OCI-LY1 (cell line): ENCODE results near the gene EDC3.
"Not testable (repeated sequence)": the region's sequence is repeated elsewhere in the genome, so short reads cannot be mapped to it uniquely, and the experiment has no call there.

Experiments
- H2AFZ ChIP-seq: fragments of 200-600 bp; sonication (generic), shearing (Covaris generic); 2 replicates; pipeline ENCODE4 v1.6.0; 2014; ENCODE audit warnings: antibody characterized with exemption, mild to moderate bottlenecking, low read length
- H3F3A ChIP-seq: fragments of 200-600 bp; sonication (generic), shearing (Covaris generic); 2 replicates; pipeline ENCODE4 v1.6.0; 2014; ENCODE audit warnings: mild to moderate bottlenecking, antibody characterized with exemption, low read length, moderate library complexity; ENCODE audit not compliant: insufficient read depth
- H3K27ac ChIP-seq: fragments of 200-600 bp; sonication (generic); 2 replicates; pipeline ENCODE4 v1.5.1; 2014; ENCODE audit warnings: low read length, mixed run types, mild to moderate bottlenecking, low read depth; ENCODE audit not compliant: poor library complexity, severe bottlenecking
- H3K27me3 ChIP-seq: fragments of 200-600 bp; sonication (generic); 2 replicates; pipeline ENCODE4 v1.6.0; 2014; ENCODE audit warnings: antibody characterized with exemption, mild to moderate bottlenecking, low read length, moderate library complexity; ENCODE audit not compliant: insufficient read depth
- H3K36me3 ChIP-seq: fragments of 200-600 bp; sonication (generic); 2 replicates; pipeline ENCODE4 v1.6.1; 2014; ENCODE audit warnings: mild to moderate bottlenecking, antibody characterized with exemption, low read length, moderate library complexity, mixed read lengths; ENCODE audit not compliant: insufficient read depth
- H3K4me1 ChIP-seq: fragments of 200-600 bp; sonication (generic); 2 replicates; pipeline ENCODE4 v1.5.1; 2014; ENCODE audit warnings: mild to moderate bottlenecking, low read length, moderate library complexity; ENCODE audit not compliant: insufficient read depth, severe bottlenecking
- H3K4me2 ChIP-seq: fragments of 200-600 bp; sonication (generic), shearing (Covaris generic); 2 replicates; pipeline ENCODE4 v1.6.1; 2014; ENCODE audit warnings: low read length
- H3K4me3 ChIP-seq: fragments of 200-600 bp; sonication (generic); 2 replicates; pipeline ENCODE4 v1.5.1; 2014; ENCODE audit warnings: low read length, low read depth, mild to moderate bottlenecking, mixed read lengths; ENCODE audit not compliant: poor library complexity, severe bottlenecking
- H3K79me2 ChIP-seq: fragments of 200-600 bp; shearing (Covaris generic); 2 replicates; pipeline ENCODE4 v1.6.1; 2016; ENCODE audit warnings: mixed run types, low read length, mixed read lengths; ENCODE audit not compliant: insufficient read depth
- H3K9ac ChIP-seq: fragments of 200-600 bp; sonication (generic), shearing (Covaris generic); 2 replicates; pipeline ENCODE4 v1.6.1; 2014; ENCODE audit warnings: mild to moderate bottlenecking, low read length, mixed read lengths
- H3K9me2 ChIP-seq: fragments of 200-600 bp; sonication (generic), shearing (Covaris generic); 2 replicates; pipeline ENCODE4 v1.6.1; 2014; ENCODE audit warnings: low read depth, mild to moderate bottlenecking, low read length, mixed read lengths
- H3K9me3 ChIP-seq: fragments of 200-600 bp; shearing (Covaris generic); 2 replicates; pipeline ENCODE4 v1.6.1; 2014; ENCODE audit warnings: low read length, mixed read lengths
- H4K20me1 ChIP-seq: fragments of 200-600 bp; sonication (generic), shearing (Covaris generic); 2 replicates; pipeline ENCODE4 v1.6.0; 2016; ENCODE audit warnings: mild to moderate bottlenecking, low read length; ENCODE audit not compliant: insufficient read depth
- EZH2 ChIP-seq: fragments of 200-600 bp; sonication (generic), shearing (Covaris generic); IDR thresholded peaks from 2 replicates; pipeline ENCODE4 v1.8.0; 2017; ENCODE audit warnings: borderline replicate concordance, mixed run types, mild to moderate bottlenecking, antibody characterized with exemption, low read length, moderate library complexity, mixed read lengths
- TF ChIP-seq, protein P1 (sequence below): fragments of 200-600 bp; sonication (generic), shearing (Covaris generic); IDR thresholded peaks from 2 replicates; pipeline ENCODE4 v1.5.1; 2017; ENCODE audit warnings: mild to moderate bottlenecking, antibody characterized with exemption, low read length, moderate library complexity, mixed read lengths

Gene EDC3

DNA sequence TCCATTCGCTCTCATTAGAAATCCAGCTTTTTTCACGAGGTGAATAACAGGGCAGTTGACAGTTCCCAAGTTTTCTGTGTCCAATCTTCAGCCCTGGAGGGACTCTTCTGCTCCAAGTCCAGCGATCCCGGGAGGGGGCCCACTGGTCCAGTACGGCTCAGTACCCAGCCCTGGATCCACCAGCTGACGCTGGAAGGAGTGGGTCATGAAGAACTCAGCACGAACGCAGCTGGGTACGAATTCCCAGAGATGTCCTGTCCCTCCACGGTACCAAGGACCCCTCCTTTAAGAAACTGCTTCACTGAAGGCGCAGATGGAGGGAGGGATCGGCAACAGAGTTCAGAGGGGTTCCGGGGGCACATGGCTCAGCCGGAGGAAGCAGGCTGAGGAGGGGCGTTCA, 96.7 kb downstream of the EDC3 start:
- Histone ChIP-seq H3F3A (no peaks in the 10 kb centered on the region), H3K79me2 (no peaks in the 10 kb centered on the region), H3K4me3 (peak overlapping the region; percentile 66), H3K4me2 (peak overlapping the region; percentile 85; the same call in 1 of the 2 replicates), H3K9me2 (no peaks in the 10 kb centered on the region), H3K9me3 (no peaks in the 10 kb centered on the region), H3K4me1 (peaks cover 13% of the 10 kb centered on the region), H3K36me3 (no peaks in the 10 kb centered on the region), H3K27ac (no peak overlapping the region), H3K27me3 (no peaks in the 10 kb centered on the region), H3K9ac (no peak overlapping the region), H4K20me1 (no peaks in the 10 kb centered on the region), H2AFZ (no peak overlapping the region)
- TF ChIP-seq, protein P1, sequence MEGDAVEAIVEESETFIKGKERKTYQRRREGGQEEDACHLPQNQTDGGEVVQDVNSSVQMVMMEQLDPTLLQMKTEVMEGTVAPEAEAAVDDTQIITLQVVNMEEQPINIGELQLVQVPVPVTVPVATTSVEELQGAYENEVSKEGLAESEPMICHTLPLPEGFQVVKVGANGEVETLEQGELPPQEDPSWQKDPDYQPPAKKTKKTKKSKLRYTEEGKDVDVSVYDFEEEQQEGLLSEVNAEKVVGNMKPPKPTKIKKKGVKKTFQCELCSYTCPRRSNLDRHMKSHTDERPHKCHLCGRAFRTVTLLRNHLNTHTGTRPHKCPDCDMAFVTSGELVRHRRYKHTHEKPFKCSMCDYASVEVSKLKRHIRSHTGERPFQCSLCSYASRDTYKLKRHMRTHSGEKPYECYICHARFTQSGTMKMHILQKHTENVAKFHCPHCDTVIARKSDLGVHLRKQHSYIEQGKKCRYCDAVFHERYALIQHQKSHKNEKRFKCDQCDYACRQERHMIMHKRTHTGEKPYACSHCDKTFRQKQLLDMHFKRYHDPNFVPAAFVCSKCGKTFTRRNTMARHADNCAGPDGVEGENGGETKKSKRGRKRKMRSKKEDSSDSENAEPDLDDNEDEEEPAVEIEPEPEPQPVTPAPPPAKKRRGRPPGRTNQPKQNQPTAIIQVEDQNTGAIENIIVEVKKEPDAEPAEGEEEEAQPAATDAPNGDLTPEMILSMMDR = no peak
- TF ChIP-seq EZH2 = no peak

DNA sequence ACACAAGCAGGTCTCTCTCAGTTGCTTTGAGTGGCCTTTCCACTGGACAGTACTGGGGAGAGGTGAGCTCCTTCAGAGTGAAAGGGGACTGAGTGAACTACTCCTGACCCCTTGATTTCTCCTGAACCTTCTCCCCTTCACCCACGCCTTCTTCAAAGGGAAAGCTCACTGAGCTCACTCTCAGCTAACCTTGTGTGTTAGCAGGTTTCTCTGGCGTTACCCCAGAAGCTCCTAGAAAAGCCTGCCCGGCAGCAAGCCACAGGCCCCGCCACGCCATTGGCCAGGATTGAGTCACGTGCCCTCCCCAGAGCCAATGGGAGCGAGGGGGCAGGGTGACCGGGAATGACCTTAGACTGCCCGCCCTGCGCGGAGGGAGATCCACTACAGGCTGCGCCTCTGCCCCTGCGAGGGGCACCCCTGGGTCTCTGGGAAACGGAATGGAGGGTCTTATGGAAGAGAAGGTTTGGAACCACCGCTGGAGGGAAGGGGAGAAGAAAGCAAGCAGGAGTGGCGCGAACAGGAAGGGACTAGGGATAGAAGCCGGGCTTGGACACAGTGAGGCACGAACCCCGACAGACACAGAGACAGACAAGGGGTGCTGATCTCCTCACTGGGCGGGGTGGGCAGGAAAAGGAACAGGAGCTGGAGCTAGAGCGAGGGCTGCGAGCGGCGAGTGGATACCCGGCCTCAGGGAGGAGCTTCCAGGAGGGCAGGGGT, 97.5 kb downstream of the EDC3 start:
- peaks cover 13% of the 10 kb centered on the region for H3K4me1 ChIP-seq
- H3K27ac ChIP-seq = no peak overlapping the region
- TF ChIP-seq EZH2 = no peak
- TF ChIP-seq, protein P1 = no peak
- H3K9ac ChIP-seq = peak overlapping the region; percentile 72
- no peaks in the 10 kb centered on the region for H3K79me2 ChIP-seq
- no peaks in the 10 kb centered on the region for H3K9me3 ChIP-seq
- peak overlapping the region; percentile 85 for H3K4me2 ChIP-seq
- H3K36me3 ChIP-seq = no peaks in the 10 kb centered on the region
- H4K20me1 ChIP-seq = no peaks in the 10 kb centered on the region
- peak overlapping the region; percentile 56; the same call in 1 of the 2 replicates for H2AFZ ChIP-seq
- no peaks in the 10 kb centered on the region for H3K9me2 ChIP-seq
- no peaks in the 10 kb centered on the region for H3K27me3 ChIP-seq
- H3F3A ChIP-seq = no peaks in the 10 kb centered on the region
- peak overlapping the region; percentile 66 for H3K4me3 ChIP-seq

DNA sequence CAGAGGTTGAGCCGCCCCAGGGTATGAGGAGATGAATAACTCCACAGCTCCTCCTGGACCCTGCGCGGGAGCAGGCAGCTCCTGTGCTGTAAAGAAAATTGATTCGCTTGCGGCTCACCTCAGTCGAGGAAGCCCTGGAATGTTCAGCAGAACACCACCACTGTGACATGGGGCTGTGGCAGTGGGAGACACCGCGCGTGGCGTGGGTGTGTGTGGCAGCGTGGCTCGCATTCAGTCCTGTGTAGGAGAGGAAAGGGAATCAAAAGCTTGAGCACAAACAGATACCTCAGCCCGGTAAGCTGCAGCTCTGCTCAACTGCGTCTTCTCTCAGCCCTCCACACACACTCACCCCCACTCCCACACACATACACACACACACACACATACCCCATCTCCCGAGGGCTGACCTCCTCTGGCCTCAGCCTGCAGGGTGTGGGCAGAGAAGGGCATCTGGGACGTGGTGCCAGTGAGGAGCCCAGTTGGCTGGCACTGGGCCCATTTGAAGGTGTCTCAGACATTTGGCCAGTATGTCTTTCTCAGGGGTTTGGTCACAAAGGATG, 98.6 kb downstream of the EDC3 start:
- H3K27me3 ChIP-seq, H3K27ac ChIP-seq, H3K9ac ChIP-seq, H4K20me1 ChIP-seq, H3K9me2 ChIP-seq, H3K36me3 ChIP-seq, H3K9me3 ChIP-seq, H3K4me3 ChIP-seq, H3K79me2 ChIP-seq, H3K4me2 ChIP-seq, H2AFZ ChIP-seq, H3F3A ChIP-seq: not testable (repeated sequence)
- peaks cover 13% of the 10 kb centered on the region for H3K4me1 ChIP-seq

DNA sequence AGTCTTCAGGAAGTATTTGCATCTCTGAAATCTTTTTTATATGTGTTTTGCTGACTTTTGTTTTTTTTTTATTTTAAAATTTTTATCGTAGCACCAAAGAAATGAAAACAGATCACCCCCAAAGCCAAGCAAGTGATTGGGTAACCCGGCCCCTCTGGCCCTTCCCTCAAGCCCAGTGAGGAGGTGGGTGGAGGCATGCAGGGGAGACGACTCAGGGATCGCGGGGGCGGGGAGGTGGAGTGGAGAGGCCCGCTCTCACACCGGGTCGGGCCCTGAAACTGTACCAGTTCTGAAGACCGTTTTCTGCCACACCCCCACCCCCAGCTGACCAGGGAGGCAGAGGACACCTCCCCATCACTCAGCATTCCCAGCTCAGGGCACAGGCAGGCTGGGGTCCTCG, 99.1 kb downstream of the EDC3 start:
- not testable (repeated sequence) for H4K20me1 ChIP-seq, H3K4me2 ChIP-seq, H3F3A ChIP-seq, H3K9ac ChIP-seq, H3K9me2 ChIP-seq, H3K27ac ChIP-seq, H3K27me3 ChIP-seq, H2AFZ ChIP-seq, H3K79me2 ChIP-seq, H3K9me3 ChIP-seq, H3K36me3 ChIP-seq, H3K4me3 ChIP-seq
- peaks cover 13% of the 10 kb centered on the region for H3K4me1 ChIP-seq
